Measurements from ENCODE around the gene NCAPG2. TPM values are rescaled to one million over a fixed set of nuclear protein-coding genes. Genes with fewer than 3 reads are reported as not detected.
A peak's percentile ranks its signal among the peaks of the same experiment; 100 is the strongest.

NCAPG2 gene, protein sequence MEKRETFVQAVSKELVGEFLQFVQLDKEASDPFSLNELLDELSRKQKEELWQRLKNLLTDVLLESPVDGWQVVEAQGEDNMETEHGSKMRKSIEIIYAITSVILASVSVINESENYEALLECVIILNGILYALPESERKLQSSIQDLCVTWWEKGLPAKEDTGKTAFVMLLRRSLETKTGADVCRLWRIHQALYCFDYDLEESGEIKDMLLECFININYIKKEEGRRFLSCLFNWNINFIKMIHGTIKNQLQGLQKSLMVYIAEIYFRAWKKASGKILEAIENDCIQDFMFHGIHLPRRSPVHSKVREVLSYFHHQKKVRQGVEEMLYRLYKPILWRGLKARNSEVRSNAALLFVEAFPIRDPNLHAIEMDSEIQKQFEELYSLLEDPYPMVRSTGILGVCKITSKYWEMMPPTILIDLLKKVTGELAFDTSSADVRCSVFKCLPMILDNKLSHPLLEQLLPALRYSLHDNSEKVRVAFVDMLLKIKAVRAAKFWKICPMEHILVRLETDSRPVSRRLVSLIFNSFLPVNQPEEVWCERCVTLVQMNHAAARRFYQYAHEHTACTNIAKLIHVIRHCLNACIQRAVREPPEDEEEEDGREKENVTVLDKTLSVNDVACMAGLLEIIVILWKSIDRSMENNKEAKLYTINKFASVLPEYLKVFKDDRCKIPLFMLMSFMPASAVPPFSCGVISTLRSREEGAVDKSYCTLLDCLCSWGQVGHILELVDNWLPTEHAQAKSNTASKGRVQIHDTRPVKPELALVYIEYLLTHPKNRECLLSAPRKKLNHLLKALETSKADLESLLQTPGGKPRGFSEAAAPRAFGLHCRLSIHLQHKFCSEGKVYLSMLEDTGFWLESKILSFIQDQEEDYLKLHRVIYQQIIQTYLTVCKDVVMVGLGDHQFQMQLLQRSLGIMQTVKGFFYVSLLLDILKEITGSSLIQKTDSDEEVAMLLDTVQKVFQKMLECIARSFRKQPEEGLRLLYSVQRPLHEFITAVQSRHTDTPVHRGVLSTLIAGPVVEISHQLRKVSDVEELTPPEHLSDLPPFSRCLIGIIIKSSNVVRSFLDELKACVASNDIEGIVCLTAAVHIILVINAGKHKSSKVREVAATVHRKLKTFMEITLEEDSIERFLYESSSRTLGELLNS
- polyA plus RNA-seq: 1 to 10 TPM; 3.5 to 7.9 (median 5.7) TPM

DNA sequence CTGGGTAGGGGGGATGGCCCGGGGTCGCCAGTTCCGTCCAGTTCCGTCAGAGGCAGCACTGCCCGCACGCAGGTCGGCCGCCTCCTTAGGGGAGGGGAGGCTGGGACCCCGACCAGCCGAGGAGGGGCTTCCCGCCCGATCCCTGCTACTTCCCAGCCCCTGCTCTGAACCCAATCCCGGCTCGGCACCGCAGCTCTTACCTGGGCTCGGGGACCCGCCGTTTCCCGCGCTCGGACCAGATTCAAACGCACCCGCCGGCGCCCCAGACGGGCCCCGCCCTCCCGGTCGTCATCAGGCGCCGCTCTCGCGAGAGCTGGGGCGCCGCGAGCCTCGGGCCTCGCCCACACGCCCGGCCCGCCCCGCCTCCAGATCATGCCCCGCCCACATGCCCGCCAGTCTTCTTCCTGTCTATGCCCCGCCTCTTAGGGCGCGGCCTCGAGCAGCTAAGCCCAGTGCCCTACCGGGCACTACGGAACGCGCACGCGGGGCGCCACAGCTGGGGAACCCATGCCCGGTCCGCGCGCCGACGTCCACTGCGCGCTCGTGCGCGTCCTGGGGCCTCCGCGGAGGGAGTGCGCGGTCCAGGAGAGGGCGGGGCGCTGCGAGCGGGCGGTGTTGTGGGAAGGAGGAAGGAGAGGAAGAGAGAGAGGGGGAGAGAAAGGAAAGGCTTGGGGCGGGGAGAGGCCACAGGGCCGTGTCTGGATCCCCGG lies at the start of gene NCAPG2:
NCAPG2 (minus strand) TSS at position 281 of the 710 bp plus-strand sequence. CDS start 2,905 bp downstream, outside the sequence.
- peaks cover 0 to 7% (median 3%) of the 10 kb centered on the region in 3 donors for H3K36me3 Mint-ChIP-seq
- DNase-seq: peak; percentile 96 to 98 (median 98)
- peaks cover 18 to 19% of the 10 kb centered on the region in 2 donors for H3K4me1 Mint-ChIP-seq
- H3K27ac Mint-ChIP-seq: peak within 1 kb of the TSS; percentile 57 to 92 (median 72)
- peaks cover 0 to 4% (median 0%) of the 10 kb centered on the region in 3 donors for H3K27me3 Mint-ChIP-seq (ENCODE audit: low read depth in 3 of 3)
- peak within 1 kb of the TSS; percentile 85 to 88 (median 86) for H3K4me3 Mint-ChIP-seq
- no peaks in the 10 kb centered on the region for H3K9me3 Mint-ChIP-seq

DNA sequence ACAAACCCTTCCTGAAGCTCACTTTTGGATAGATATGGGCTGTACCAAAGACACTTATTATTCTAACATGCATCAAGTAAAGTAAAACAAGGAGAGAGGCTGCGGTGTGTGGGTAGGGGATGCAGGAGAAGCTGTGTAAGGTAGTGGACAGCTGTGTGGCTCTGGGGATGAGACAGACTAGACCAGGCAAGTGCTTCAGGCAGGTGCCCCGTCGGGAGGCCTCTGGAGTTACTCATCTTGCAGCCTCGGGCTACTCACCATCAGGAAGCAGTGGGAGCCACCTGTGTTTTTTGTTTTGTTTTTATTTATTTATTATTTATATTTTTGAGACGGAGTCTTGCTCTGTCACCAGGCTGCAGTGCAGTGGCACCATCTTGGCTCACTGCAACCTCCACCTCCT lies 49.3 kb upstream of the NCAPG2 start:
- Mint-ChIP-seq H3K9me3 (no peaks in the 10 kb centered on the region), H3K4me3 (no peak overlapping the region), H3K4me1 (no peaks in the 10 kb centered on the region), H3K36me3 (peaks cover 27 to 36% (median 28%) of the 10 kb centered on the region in 3 donors), H3K27me3 (ENCODE audit: low read depth in 3 of 3) (peaks cover 0 to 5% (median 0%) of the 10 kb centered on the region in 3 donors), H3K27ac (peak overlapping the region in 2 of 6 donors; percentile 28 to 67)
- DNase-seq: no peak

DNA sequence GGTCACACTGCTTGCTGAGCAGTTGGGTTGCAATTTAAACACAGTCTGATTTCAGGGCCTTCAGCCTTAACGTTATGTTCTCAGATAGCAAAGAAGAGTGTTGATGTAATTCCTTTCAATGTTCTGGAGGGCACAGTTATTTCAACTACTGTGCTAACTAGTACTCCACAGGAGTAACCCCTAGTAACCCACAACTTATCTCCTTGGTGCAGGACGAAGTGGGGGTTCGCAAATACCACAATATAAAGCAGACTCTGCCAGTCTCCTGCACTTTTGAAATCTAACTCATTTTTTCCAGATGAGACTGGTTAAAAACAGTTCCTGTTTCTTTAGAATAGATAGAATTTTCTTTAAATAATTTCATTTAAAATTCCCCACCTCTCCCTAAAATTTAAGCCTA lies 47.1 kb upstream of the NCAPG2 start:
- H3K4me1 Mint-ChIP-seq: no peaks in the 10 kb centered on the region
- H3K9me3 Mint-ChIP-seq: no peaks in the 10 kb centered on the region
- H3K4me3 Mint-ChIP-seq: no peak overlapping the region
- H3K27ac Mint-ChIP-seq: peak overlapping the region in 4 of 6 donors; percentile 43 to 65 (median 60)
- peaks cover 18 to 29% (median 21%) of the 10 kb centered on the region in 3 donors for H3K36me3 Mint-ChIP-seq
- H3K27me3 Mint-ChIP-seq (ENCODE audit: low read depth in 3 of 3): peaks cover 0 to 3% (median 0%) of the 10 kb centered on the region in 3 donors
- DNase-seq: no peak

DNA sequence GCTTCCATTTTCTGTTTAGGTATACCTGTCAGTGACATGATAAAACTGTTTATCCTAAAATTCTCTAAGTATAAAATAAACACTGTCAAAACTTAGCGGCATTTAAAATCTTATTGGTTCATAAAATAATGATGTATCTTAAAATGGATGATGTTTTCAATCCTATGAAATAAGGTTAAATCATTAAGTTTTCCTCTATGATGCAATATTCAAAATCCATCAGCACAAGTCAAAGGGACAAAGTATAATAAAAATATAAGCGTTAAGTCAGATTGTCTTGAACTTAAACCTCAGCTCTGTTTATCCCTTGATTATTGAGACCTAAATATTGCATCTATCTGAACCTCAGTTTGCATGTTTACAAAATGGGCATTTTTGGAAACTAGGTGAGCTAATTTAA lies 46.6 kb upstream of the NCAPG2 start:
- Mint-ChIP-seq H3K4me3 (no peak overlapping the region), H3K36me3 (peaks cover 17 to 27% (median 18%) of the 10 kb centered on the region in 3 donors), H3K27ac (no peak overlapping the region), H3K9me3 (no peaks in the 10 kb centered on the region), H3K4me1 (no peaks in the 10 kb centered on the region), H3K27me3 (ENCODE audit: low read depth in 3 of 3) (peaks cover 0 to 3% (median 0%) of the 10 kb centered on the region in 3 donors)
- no peak for DNase-seq

DNA sequence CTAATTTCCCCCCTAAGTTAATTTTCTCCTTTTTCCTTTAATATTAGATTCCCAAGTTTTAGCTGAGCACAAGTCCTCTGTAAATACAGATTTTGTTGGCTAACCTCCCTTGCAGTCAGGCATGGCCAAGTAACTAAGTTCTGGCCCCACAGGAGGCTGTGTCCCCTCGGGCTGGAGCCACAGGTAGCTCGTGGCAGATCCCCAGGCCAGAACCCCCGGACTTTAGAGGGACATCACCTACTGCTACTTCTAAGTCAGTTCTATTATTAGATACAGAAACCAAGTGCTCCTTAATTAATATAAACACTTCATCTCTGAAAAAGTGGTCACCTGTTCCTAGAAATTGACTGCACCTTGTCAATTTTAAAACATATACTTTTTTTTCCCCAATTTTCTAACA lies 46.1 kb upstream of the NCAPG2 start:
- peaks cover 0 to 3% (median 0%) of the 10 kb centered on the region in 3 donors for H3K27me3 Mint-ChIP-seq (ENCODE audit: low read depth in 3 of 3)
- H3K9me3 Mint-ChIP-seq: no peaks in the 10 kb centered on the region
- no peak overlapping the region for H3K4me3 Mint-ChIP-seq
- DNase-seq: no peak
- H3K27ac Mint-ChIP-seq: peak overlapping the region in 3 of 6 donors; percentile 6 to 44 (median 42)
- H3K4me1 Mint-ChIP-seq: no peaks in the 10 kb centered on the region
- H3K36me3 Mint-ChIP-seq: peaks cover 14 to 28% (median 19%) of the 10 kb centered on the region in 3 donors

DNA sequence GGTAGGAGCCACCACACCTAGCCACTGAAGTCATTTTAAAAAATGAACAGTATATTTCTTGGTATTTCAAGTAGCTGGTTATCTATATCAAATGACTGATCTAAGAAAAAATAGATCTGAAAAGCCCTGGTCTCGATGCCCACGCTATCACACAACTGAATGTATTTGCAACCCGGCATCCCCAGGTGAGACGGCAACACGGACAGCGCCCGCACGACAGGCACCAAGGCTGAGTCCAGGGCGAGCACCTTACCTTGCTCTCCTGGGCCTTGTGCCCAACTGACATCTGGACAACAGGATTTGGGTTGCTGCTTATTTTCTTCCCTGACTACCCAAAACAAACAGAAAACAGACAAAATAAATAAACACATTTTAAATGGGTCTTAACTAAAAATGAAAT lies 44.8 kb upstream of the NCAPG2 start:
- no peak for DNase-seq
- H3K27ac Mint-ChIP-seq: no peak overlapping the region
- H3K36me3 Mint-ChIP-seq: peaks cover 7 to 29% (median 17%) of the 10 kb centered on the region in 3 donors
- no peaks in the 10 kb centered on the region for H3K4me1 Mint-ChIP-seq
- H3K27me3 Mint-ChIP-seq (ENCODE audit: low read depth in 3 of 3): peaks cover 0 to 3% (median 0%) of the 10 kb centered on the region in 3 donors
- H3K4me3 Mint-ChIP-seq: no peak overlapping the region
- no peaks in the 10 kb centered on the region for H3K9me3 Mint-ChIP-seq

DNA sequence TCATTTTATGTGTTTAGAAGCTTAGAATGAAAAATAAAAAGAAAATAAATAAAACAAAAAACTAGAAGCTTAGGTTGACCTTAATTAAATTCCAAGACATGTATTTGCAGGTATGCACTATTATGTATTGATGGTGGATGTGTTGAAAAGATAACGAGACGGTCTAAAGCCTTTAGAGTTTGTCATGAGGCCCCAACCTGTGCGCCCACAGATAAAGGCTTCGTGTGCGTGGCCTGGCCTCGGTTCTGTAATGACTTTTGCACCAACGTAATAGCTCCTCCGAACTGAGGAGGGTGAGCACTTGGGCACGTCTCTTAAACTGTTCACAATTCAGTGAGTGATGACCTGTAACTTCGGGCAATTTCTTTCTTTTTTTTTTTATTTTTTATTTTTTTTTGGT lies 43.7 kb upstream of the NCAPG2 start:
- no peak overlapping the region for H3K27ac Mint-ChIP-seq
- H3K4me3 Mint-ChIP-seq: no peak overlapping the region
- peaks cover 3 to 29% (median 22%) of the 10 kb centered on the region in 3 donors for H3K36me3 Mint-ChIP-seq
- H3K9me3 Mint-ChIP-seq: no peaks in the 10 kb centered on the region
- H3K27me3 Mint-ChIP-seq (ENCODE audit: low read depth in 3 of 3): peaks cover 0 to 2% (median 1%) of the 10 kb centered on the region in 3 donors
- no peaks in the 10 kb centered on the region for H3K4me1 Mint-ChIP-seq
- no peak for DNase-seq

DNA sequence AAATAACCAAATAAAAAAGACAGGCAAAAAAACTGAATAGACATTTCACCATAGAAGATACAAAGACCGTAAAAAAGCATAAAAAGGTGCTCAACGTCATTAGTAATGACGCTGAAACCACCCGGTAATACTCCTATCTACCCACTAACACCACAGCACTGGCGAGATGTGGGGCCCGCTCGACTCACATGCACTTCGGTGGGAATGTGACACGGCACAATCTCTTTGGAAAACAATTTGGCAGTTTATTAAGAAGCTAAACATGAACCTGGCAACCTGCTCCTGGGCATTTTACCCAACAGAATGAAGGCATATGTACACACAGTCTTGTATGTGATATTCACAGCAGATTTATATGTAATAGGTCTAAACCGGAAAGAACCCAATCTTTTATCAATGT lies 42.8 kb upstream of the NCAPG2 start:
- Mint-ChIP-seq H3K27me3 (ENCODE audit: low read depth in 3 of 3) (peaks cover 0 to 2% (median 0%) of the 10 kb centered on the region in 3 donors), H3K9me3 (no peaks in the 10 kb centered on the region), H3K4me3 (no peak overlapping the region), H3K4me1 (no peaks in the 10 kb centered on the region), H3K27ac (peak overlapping the region in 3 of 6 donors; percentile 3 to 55 (median 38)), H3K36me3 (peaks cover 9 to 37% (median 27%) of the 10 kb centered on the region in 3 donors)
- no peak for DNase-seq

DNA sequence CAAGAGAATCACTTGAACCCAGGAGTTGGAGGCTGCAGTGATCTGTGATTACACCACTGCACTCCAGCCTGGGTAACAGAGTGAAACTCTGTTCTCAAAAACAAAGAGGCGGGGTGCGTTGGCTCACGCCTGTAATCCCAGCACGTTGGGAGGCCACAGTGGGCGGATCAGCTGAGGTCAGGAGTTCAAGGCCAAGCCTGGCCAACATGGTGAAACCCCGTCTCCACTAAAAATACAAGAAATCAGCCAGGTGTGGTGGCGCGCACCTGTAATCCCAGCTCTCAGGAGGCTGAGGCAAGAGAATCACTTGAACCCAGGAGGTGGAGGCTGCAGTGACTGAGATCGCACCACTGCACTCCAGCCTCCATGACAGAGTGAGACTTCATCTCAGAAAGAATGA lies 42.4 kb upstream of the NCAPG2 start:
- peaks cover 0 to 1% of the 10 kb centered on the region in 2 donors for H3K4me1 Mint-ChIP-seq
- H3K27ac Mint-ChIP-seq: no peak overlapping the region
- H3K9me3 Mint-ChIP-seq: no peaks in the 10 kb centered on the region
- H3K27me3 Mint-ChIP-seq (ENCODE audit: low read depth in 3 of 3): peaks cover 0 to 4% (median 3%) of the 10 kb centered on the region in 3 donors
- DNase-seq: no peak
- peaks cover 13 to 40% (median 31%) of the 10 kb centered on the region in 3 donors for H3K36me3 Mint-ChIP-seq
- H3K4me3 Mint-ChIP-seq: no peak overlapping the region

DNA sequence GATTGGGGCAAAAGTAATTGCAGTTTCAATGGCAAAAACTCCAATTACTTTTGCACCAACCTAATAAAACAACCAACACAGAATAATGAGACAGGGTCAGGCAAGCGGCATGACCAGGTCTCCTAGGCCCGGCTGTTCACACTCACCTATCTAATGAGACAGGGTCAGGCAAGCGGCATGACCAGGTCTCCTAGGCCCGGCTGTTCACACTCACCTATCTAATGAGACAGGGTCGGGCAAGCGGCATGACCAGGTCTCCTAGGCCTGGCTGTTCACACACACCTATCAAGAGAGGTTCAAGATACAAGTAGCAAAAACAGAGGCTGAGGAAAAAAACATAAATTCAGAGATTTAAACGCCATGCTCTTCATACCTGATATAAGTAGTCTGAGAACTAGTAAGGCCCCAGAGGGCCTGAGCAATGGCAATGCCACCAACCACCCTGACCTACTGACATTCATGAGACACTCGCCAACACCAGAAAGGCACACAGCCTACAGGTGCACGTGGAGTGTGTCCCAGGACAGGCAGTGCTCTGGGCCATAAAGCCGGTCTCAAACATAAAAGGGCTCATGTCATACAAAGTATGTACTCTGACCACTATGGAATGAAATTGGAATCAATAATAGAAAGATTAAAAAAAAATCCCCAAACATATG lies 40.6 kb upstream of the NCAPG2 start:
- H3K4me1 Mint-ChIP-seq: peaks cover 6 to 7% of the 10 kb centered on the region in 2 donors
- H3K9me3 Mint-ChIP-seq: no peaks in the 10 kb centered on the region
- H3K4me3 Mint-ChIP-seq: no peak overlapping the region
- peaks cover 20 to 56% (median 39%) of the 10 kb centered on the region in 3 donors for H3K36me3 Mint-ChIP-seq
- peaks cover 2 to 6% (median 5%) of the 10 kb centered on the region in 3 donors for H3K27me3 Mint-ChIP-seq (ENCODE audit: low read depth in 3 of 3)
- H3K27ac Mint-ChIP-seq: peak overlapping the region in 3 of 6 donors; percentile 7 to 57 (median 40)
- no peak for DNase-seq

DNA sequence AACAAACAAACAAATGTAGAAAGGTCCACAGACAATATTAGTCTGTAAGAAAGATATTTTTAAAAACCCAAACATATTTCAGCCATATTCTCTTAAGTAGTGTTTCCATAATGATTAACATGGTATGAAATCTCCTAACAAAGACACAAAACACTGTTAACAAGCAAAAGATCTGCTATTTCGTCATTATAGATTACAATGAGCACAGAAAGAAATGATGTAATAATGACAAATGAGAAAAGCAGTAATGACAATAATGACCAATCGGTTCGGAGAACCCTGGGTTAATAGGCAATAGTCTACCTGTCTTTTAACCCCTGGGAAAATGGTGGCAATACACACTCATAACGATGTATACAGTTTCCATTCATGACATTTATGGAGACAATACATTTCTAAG lies 39.5 kb upstream of the NCAPG2 start:
- Mint-ChIP-seq H3K27ac (peak overlapping the region in 1 of 6 donors; percentile 16), H3K36me3 (peaks cover 22 to 54% (median 41%) of the 10 kb centered on the region in 3 donors), H3K27me3 (ENCODE audit: low read depth in 3 of 3) (peaks cover 2 to 8% (median 5%) of the 10 kb centered on the region in 3 donors), H3K4me1 (peaks cover 9 to 12% of the 10 kb centered on the region in 2 donors), H3K9me3 (no peaks in the 10 kb centered on the region), H3K4me3 (no peak overlapping the region)
- no peak for DNase-seq

DNA sequence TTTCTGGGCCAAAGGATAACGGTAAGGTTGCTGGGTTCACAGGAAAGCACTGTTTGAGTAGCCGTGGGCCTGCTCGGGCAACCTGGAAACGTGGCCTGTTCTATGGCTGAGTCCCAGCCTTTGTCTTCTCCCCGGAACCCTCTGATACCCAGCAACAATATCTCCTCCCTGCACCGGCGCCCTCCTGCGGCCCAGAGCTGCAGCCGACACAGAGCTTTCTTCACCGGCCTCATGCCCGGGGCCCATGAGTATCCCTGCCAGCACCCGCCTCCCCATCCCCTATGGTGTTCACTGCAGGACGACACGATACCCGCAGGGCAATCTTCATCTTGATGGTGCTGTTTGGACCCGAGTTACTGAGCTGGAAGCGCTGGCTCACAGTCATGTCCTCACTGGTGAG lies 38.6 kb upstream of the NCAPG2 start:
- H3K4me3 Mint-ChIP-seq: no peak overlapping the region
- H3K9me3 Mint-ChIP-seq: no peaks in the 10 kb centered on the region
- H3K36me3 Mint-ChIP-seq: peaks cover 22 to 62% (median 45%) of the 10 kb centered on the region in 3 donors
- no peak for DNase-seq
- peaks cover 11 to 12% of the 10 kb centered on the region in 2 donors for H3K4me1 Mint-ChIP-seq
- H3K27me3 Mint-ChIP-seq (ENCODE audit: low read depth in 3 of 3): peaks cover 2 to 8% (median 5%) of the 10 kb centered on the region in 3 donors
- H3K27ac Mint-ChIP-seq: peak overlapping the region in 2 of 6 donors; percentile 13 to 65
